NT2/D1 (cell line): ENCODE measurements around the gene TBX5.

Experiments used
- DNase-seq: peaks from one replicate; pipeline ENCODE4 v3.0.0-alpha.2; 2011; ENCODE audit warnings: low read depth, low spot score
- H3K27me3 ChIP-seq: 2 replicates; pipeline ENCODE4 v1.6.0; 2011; ENCODE audit warnings: mild to moderate bottlenecking; ENCODE audit not compliant: insufficient read length, insufficient read depth
- H3K36me3 ChIP-seq: 2 replicates; pipeline ENCODE4 v1.6.1; 2011; ENCODE audit warnings: mild to moderate bottlenecking, low read length, mixed read lengths; ENCODE audit not compliant: insufficient read depth, insufficient read length
- H3K4me1 ChIP-seq: 2 replicates; pipeline ENCODE4 v1.5.1; 2011; ENCODE audit not compliant: insufficient read depth, insufficient read length
- H3K4me3 ChIP-seq: 2 replicates; pipeline ENCODE4 v1.5.1; 2011; ENCODE audit warnings: low read depth; ENCODE audit not compliant: insufficient read length
- H3K9ac ChIP-seq: 2 replicates; pipeline ENCODE4 v1.6.0; 2011; ENCODE audit warnings: low read depth; ENCODE audit not compliant: insufficient read length
- H3K9me3 ChIP-seq: 2 replicates; pipeline ENCODE4 v1.5.1; 2011; ENCODE audit warnings: mild to moderate bottlenecking, low read length; ENCODE audit not compliant: insufficient read depth
- SUZ12 ChIP-seq: IDR thresholded peaks from 2 replicates; pipeline ENCODE4 v1.6.1; 2011; ENCODE audit not compliant: insufficient read length, insufficient read depth; ENCODE audit errors: extremely low read depth
- YY1 ChIP-seq: IDR thresholded peaks from 2 replicates; pipeline ENCODE4 v1.6.1; 2011; ENCODE audit not compliant: insufficient read length, insufficient read depth
- ZNF274 ChIP-seq: IDR thresholded peaks from 2 replicates; pipeline ENCODE4 v1.6.1; 2011; ENCODE audit warnings: mild to moderate bottlenecking, low read depth, low read length

Gene TBX5

GRCh38 chr12:114384739-114385138, 21.2 kb downstream of the TBX5 start:
- Histone ChIP-seq H3K4me1 (no peaks in the 10 kb centered on the region), H3K36me3 (no peaks in the 10 kb centered on the region), H3K9ac (no peak overlapping the region), H3K27me3 (no peaks in the 10 kb centered on the region), H3K9me3 (no peaks in the 10 kb centered on the region), H3K4me3 (no peak overlapping the region)
- DNase-seq: no peak
- TF ChIP-seq SUZ12: no peak
- no peak for TF ChIP-seq ZNF274
- no peak for TF ChIP-seq YY1

- no peak overlapping the region for H3K4me3 ChIP-seq
- H3K36me3 ChIP-seq: no peaks in the 10 kb centered on the region
- H3K4me1 ChIP-seq: no peaks in the 10 kb centered on the region
- H3K9ac ChIP-seq: no peak overlapping the region
- H3K9me3 ChIP-seq: no peaks in the 10 kb centered on the region
- TF ChIP-seq SUZ12: no peak
- no peak for TF ChIP-seq ZNF274
- no peak for TF ChIP-seq YY1
- no peaks in the 10 kb centered on the region for H3K27me3 ChIP-seq
- DNase-seq: no peak
Observed at GRCh38 chr12:114381177-114381576, 24.8 kb downstream of the TBX5 start.

- H3K4me1 ChIP-seq: no peaks in the 10 kb centered on the region
- no peaks in the 10 kb centered on the region for H3K9me3 ChIP-seq
- no peak for DNase-seq
- no peak for TF ChIP-seq SUZ12
- no peaks in the 10 kb centered on the region for H3K27me3 ChIP-seq
- H3K36me3 ChIP-seq: no peaks in the 10 kb centered on the region
- no peak overlapping the region for H3K4me3 ChIP-seq
- no peak overlapping the region for H3K9ac ChIP-seq
Observed at GRCh38 chr12:114371733-114372132, 34.2 kb downstream of the TBX5 start.

- no peaks in the 10 kb centered on the region for H3K4me1 ChIP-seq
- no peak overlapping the region for H3K9ac ChIP-seq
- no peak overlapping the region for H3K4me3 ChIP-seq
- no peaks in the 10 kb centered on the region for H3K9me3 ChIP-seq
- no peaks in the 10 kb centered on the region for H3K36me3 ChIP-seq
- no peak for DNase-seq
- TF ChIP-seq ZNF274 (no peak), YY1 (no peak), SUZ12 (no peak)
- H3K27me3 ChIP-seq: no peaks in the 10 kb centered on the region
Observed at GRCh38 chr12:114371250-114371649, 34.7 kb downstream of the TBX5 start.

- H3K27me3 ChIP-seq: no peaks in the 10 kb centered on the region
- no peaks in the 10 kb centered on the region for H3K9me3 ChIP-seq
- no peaks in the 10 kb centered on the region for H3K36me3 ChIP-seq
- no peak overlapping the region for H3K9ac ChIP-seq
- no peak overlapping the region for H3K4me3 ChIP-seq
- TF ChIP-seq SUZ12: no peak
- no peaks in the 10 kb centered on the region for H3K4me1 ChIP-seq
- no peak for DNase-seq
Observed at GRCh38 chr12:114368685-114369452, 37.1 kb downstream of the TBX5 start.

- Histone ChIP-seq H3K36me3 (no peaks in the 10 kb centered on the region), H3K4me3 (no peak overlapping the region), H3K9ac (no peak overlapping the region), H3K9me3 (no peaks in the 10 kb centered on the region), H3K27me3 (no peaks in the 10 kb centered on the region), H3K4me1 (peaks cover 4% of the 10 kb centered on the region)
- TF ChIP-seq YY1 (no peak), SUZ12 (no peak)
- DNase-seq: no peak
Observed at GRCh38 chr12:114361992-114362391, 44.0 kb downstream of the TBX5 start.

GRCh38 chr12:114361545-114361944, 44.4 kb downstream of the TBX5 start:
- Histone ChIP-seq H3K36me3 (no peaks in the 10 kb centered on the region), H3K9me3 (no peaks in the 10 kb centered on the region), H3K9ac (no peak overlapping the region), H3K4me1 (peaks cover 4% of the 10 kb centered on the region), H3K27me3 (no peaks in the 10 kb centered on the region), H3K4me3 (no peak overlapping the region)
- TF ChIP-seq YY1 (no peak), ZNF274 (no peak), SUZ12 (no peak)
- no peak for DNase-seq

- no peak overlapping the region for H3K9ac ChIP-seq
- H3K36me3 ChIP-seq: no peaks in the 10 kb centered on the region
- no peak for TF ChIP-seq ZNF274
- TF ChIP-seq SUZ12: no peak
- no peak for TF ChIP-seq YY1
- DNase-seq: no peak
- H3K27me3 ChIP-seq: no peaks in the 10 kb centered on the region
- H3K4me3 ChIP-seq: no peak overlapping the region
- H3K4me1 ChIP-seq: peaks cover 6% of the 10 kb centered on the region
- H3K9me3 ChIP-seq: no peaks in the 10 kb centered on the region
Observed at GRCh38 chr12:114360485-114360884, 45.5 kb downstream of the TBX5 start.
